NOMO-1 treated with DMSO at 0.1 percent for 48 hours (cell line): Measurements from ENCODE around the gene LHFPL6.
"Not testable (repeated sequence)": the region's sequence is repeated elsewhere in the genome, so short reads cannot be mapped to it uniquely, and the experiment has no call there.

ENCODE experiments used
- DNase-seq: peaks from one replicate; lab custom pipeline; 2025; ENCODE audit not compliant: unreplicated experiment; lab: John Stamatoyannopoulos, UW

LHFPL6 gene

GRCh38 chr13:39364947-39365468 lies 238.0 kb downstream of the LHFPL6 start:
- DNase-seq = no peak

- DNase-seq = no peak
Observed at GRCh38 chr13:39363382-39363772, 239.6 kb downstream of the LHFPL6 start.

- DNase-seq = no peak
Observed at GRCh38 chr13:39362652-39363381, 240.2 kb downstream of the LHFPL6 start.

- DNase-seq = no peak
Observed at GRCh38 chr13:39353988-39354387, 249.0 kb downstream of the LHFPL6 start.

- no peak for DNase-seq
Observed at GRCh38 chr13:39350461-39350881, 252.5 kb downstream of the LHFPL6 start.

- no peak for DNase-seq
Observed at GRCh38 chr13:39349391-39349960, 253.5 kb downstream of the LHFPL6 start.

- DNase-seq = no peak
Observed at GRCh38 chr13:39347926-39348901, 254.8 kb downstream of the LHFPL6 start.

- DNase-seq = no peak
Observed at GRCh38 chr13:39345982-39346381, 257.0 kb downstream of the LHFPL6 start.

- DNase-seq = no peak
Observed at GRCh38 chr13:39341251-39341650, 261.7 kb downstream of the LHFPL6 start.

- not testable (repeated sequence) for DNase-seq
Observed at GRCh38 chr13:39338114-39338513, 264.9 kb downstream of the LHFPL6 start.

- DNase-seq = no peak
Observed at GRCh38 chr13:39336937-39337336, 266.1 kb downstream of the LHFPL6 start.

- DNase-seq = no peak
Observed at GRCh38 chr13:39336207-39336606, 266.8 kb downstream of the LHFPL6 start.

- DNase-seq = no peak
Observed at GRCh38 chr13:39335721-39336120, 267.3 kb downstream of the LHFPL6 start.

- DNase-seq = no peak
Observed at GRCh38 chr13:39330504-39330903, 272.5 kb downstream of the LHFPL6 start.

- no peak for DNase-seq
Observed at GRCh38 chr13:39329182-39329639, 273.8 kb downstream of the LHFPL6 start.

- DNase-seq = no peak
Observed at GRCh38 chr13:39327172-39327479, 275.9 kb downstream of the LHFPL6 start.

GRCh38 chr13:39326469-39327171 lies 276.4 kb downstream of the LHFPL6 start:
- DNase-seq = no peak

GRCh38 chr13:39324806-39325311 lies 278.1 kb downstream of the LHFPL6 start:
- DNase-seq = no peak

- no peak for DNase-seq
Observed at GRCh38 chr13:39322836-39323585, 280.0 kb downstream of the LHFPL6 start.

- no peak for DNase-seq
Observed at GRCh38 chr13:39321574-39321973, 281.4 kb downstream of the LHFPL6 start.
